ENCODE results near the gene OR4K5. TPM values are rescaled to one million over a fixed set of nuclear protein-coding genes. Genes with fewer than 3 reads are reported as not detected.

Gene OR4K5
- total RNA-seq, 2 experiments from 2014 or later, result not detected

DNA sequence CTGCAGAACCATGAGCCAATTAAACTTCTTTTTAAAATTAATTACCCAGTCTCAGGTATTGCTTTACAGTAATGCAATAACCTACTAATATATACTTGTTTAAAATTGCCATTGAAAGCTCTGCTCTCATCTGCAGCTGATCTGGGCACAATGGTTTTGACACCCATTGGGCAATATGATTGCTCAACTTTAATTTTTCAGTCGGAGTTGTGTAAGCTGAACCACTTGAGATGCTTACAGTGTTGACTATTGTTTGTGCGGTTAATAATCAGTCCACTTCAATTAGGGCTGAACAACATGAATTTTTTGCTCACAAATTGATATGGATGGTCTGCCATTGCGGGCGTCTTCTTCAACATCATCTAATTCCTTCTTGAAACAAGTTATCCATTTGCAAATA is 18.0 kb upstream of the OR4K5 start:
- POLR2A ChIA-PET, result no interaction called here

GRCh38 chr14:19906665-19907064 is 13.7 kb upstream of the OR4K5 start:
- peaks cover 18% of the 10 kb centered on the region; the same call in 1 of the 2 replicates for H3K9me3 ChIP-seq (ENCODE audit: low read length)
- H2AFZ ChIP-seq (ENCODE audit: low read length), result no peak overlapping the region
- H3K4me1 ChIP-seq (ENCODE audit: insufficient read depth, low read length, poor library complexity, severe bottlenecking), result no peaks in the 10 kb centered on the region
- no peaks in the 10 kb centered on the region for H3K79me2 ChIP-seq (ENCODE audit: insufficient read depth, low read depth, low read length)
- POLR2A ChIA-PET, result interaction anchor here (1.1 kb wide), 1 partner anchor 650 kb away, joined by 3 read pairs; no protein-coding TSS in a partner anchor
- no peaks in the 10 kb centered on the region for H3K9me2 ChIP-seq (ENCODE audit: insufficient read depth, low read length)
- TF ChIP-seq, protein P1, sequence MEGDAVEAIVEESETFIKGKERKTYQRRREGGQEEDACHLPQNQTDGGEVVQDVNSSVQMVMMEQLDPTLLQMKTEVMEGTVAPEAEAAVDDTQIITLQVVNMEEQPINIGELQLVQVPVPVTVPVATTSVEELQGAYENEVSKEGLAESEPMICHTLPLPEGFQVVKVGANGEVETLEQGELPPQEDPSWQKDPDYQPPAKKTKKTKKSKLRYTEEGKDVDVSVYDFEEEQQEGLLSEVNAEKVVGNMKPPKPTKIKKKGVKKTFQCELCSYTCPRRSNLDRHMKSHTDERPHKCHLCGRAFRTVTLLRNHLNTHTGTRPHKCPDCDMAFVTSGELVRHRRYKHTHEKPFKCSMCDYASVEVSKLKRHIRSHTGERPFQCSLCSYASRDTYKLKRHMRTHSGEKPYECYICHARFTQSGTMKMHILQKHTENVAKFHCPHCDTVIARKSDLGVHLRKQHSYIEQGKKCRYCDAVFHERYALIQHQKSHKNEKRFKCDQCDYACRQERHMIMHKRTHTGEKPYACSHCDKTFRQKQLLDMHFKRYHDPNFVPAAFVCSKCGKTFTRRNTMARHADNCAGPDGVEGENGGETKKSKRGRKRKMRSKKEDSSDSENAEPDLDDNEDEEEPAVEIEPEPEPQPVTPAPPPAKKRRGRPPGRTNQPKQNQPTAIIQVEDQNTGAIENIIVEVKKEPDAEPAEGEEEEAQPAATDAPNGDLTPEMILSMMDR (conservative IDR thresholded peaks at IDR 0.05; ENCODE audit: low read length), result no peak
- TF ChIP-seq EZH2phosphoT487 (IDR thresholded peaks at IDR 0.05; ENCODE audit: borderline replicate concordance, low read depth, low read length), result no peak
- DNase-seq (ENCODE audit: low spot score), result no peak
- no TSS peak for BruUV-seq (replicated peaks)
- H3K36me3 ChIP-seq (ENCODE audit: insufficient read depth, low read length), result no peaks in the 10 kb centered on the region
- no peak overlapping the region for H3K4me2 ChIP-seq (ENCODE audit: low read length)
- H3K27ac ChIP-seq (ENCODE audit: low read depth, low read length, poor library complexity, severe bottlenecking), result no peak overlapping the region
- no peaks in the 10 kb centered on the region for H4K20me1 ChIP-seq (ENCODE audit: insufficient read depth, low read length)
- H3K4me3 ChIP-seq (ENCODE audit: low read depth, low read length, poor library complexity, severe bottlenecking), result no peak overlapping the region
- intact Hi-C loops (cut with micrococcal nuclease; ENCODE audit: unreplicated experiment), result loop anchor here (10.0 kb wide), 1 partner anchor 52 kb away; no protein-coding TSS in a partner anchor
- CTCF ChIA-PET (ENCODE audit: unreplicated experiment), result no interaction called here

More for the DNA sequence above, 18.0 kb upstream of the OR4K5 start:
- Histone ChIP-seq H3K9me2 (ENCODE audit: insufficient read depth, low read length) (no peaks in the 10 kb centered on the region), H3K36me3 (ENCODE audit: insufficient read depth, low read length) (no peaks in the 10 kb centered on the region), H3K27ac (ENCODE audit: low read depth, low read length, poor library complexity, severe bottlenecking) (no peak overlapping the region), H3K4me2 (ENCODE audit: low read length) (no peak overlapping the region), H3K4me1 (ENCODE audit: insufficient read depth, low read length, poor library complexity, severe bottlenecking) (no peaks in the 10 kb centered on the region), H3K4me3 (ENCODE audit: low read depth, low read length, poor library complexity, severe bottlenecking) (no peak overlapping the region), H2AFZ (ENCODE audit: low read length) (no peak overlapping the region), H3K9me3 (ENCODE audit: low read length) (peaks cover 27% of the 10 kb centered on the region), H4K20me1 (ENCODE audit: insufficient read depth, low read length) (no peaks in the 10 kb centered on the region), H3K79me2 (ENCODE audit: insufficient read depth, low read depth, low read length) (no peaks in the 10 kb centered on the region)
- intact Hi-C loops (cut with micrococcal nuclease; ENCODE audit: unreplicated experiment), result loop anchor here (10.0 kb wide), 1 partner anchor 48 kb away; no protein-coding TSS in a partner anchor
- TF ChIP-seq, protein P1 (conservative IDR thresholded peaks at IDR 0.05; ENCODE audit: low read length), result no peak
- TF ChIP-seq EZH2phosphoT487 (IDR thresholded peaks at IDR 0.05; ENCODE audit: borderline replicate concordance, low read depth, low read length), result no peak
- no peak for DNase-seq (ENCODE audit: low spot score)
- CTCF ChIA-PET (ENCODE audit: unreplicated experiment), result no interaction called here
- BruUV-seq (replicated peaks), result no TSS peak

DNA sequence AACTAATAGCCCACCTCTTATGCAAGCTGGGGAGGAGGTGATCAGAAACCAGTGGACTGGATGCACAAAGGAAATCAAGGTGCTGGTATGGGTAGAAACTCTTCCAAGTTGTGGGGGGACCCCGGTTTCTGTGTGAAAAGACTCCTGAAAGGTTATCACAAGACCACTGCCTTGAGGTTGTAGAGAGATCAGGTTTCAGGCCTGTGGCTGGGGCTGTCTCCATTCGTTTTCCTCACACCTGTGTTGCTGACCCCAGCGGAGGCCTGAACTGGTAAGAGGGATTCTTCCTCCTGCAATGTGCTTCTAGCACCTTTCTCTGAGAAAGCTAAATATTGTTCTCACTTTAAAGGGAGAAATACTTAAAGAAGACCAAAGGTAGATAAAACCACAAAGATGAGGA is 9.3 kb upstream of the OR4K5 start:
- no peak overlapping the region for H3K4me3 ChIP-seq (ENCODE audit: low read depth, low read length, poor library complexity, severe bottlenecking)
- H3K9me2 ChIP-seq (ENCODE audit: insufficient read depth, low read length), result no peaks in the 10 kb centered on the region
- H3K4me2 ChIP-seq (ENCODE audit: low read length), result no peak overlapping the region
- H3K36me3 ChIP-seq (ENCODE audit: insufficient read depth, low read length), result no peaks in the 10 kb centered on the region
- no peak overlapping the region for H2AFZ ChIP-seq (ENCODE audit: low read length)
- no peak for TF ChIP-seq EZH2phosphoT487 (IDR thresholded peaks at IDR 0.05; ENCODE audit: borderline replicate concordance, low read depth, low read length)
- TF ChIP-seq, protein P1 (conservative IDR thresholded peaks at IDR 0.05; ENCODE audit: low read length), result no peak
- no peak for DNase-seq (ENCODE audit: low spot score)
- H3K79me2 ChIP-seq (ENCODE audit: insufficient read depth, low read depth, low read length), result no peaks in the 10 kb centered on the region
- H3K4me1 ChIP-seq (ENCODE audit: insufficient read depth, low read length, poor library complexity, severe bottlenecking), result no peaks in the 10 kb centered on the region
- no TSS peak for BruUV-seq (replicated peaks)
- ChIA-PET CTCF (ENCODE audit: unreplicated experiment) (no interaction called here), POLR2A (interaction anchor here (0.6 to 0.7 kb wide), 3 partner anchors 32 to 184 kb away, joined by 3 to 4 read pairs (median 3); no protein-coding TSS in a partner anchor)
- no peaks in the 10 kb centered on the region for H4K20me1 ChIP-seq (ENCODE audit: insufficient read depth, low read length)
- intact Hi-C loops (cut with micrococcal nuclease; ENCODE audit: unreplicated experiment), result no loop called here
- no peak overlapping the region for H3K27ac ChIP-seq (ENCODE audit: low read depth, low read length, poor library complexity, severe bottlenecking)
- no peaks in the 10 kb centered on the region; the same call in 1 of the 2 replicates for H3K9me3 ChIP-seq (ENCODE audit: low read length)

Data from OCI-LY7 (cell line).